Endothelial cell of umbilical vein (primary cell): ENCODE results near the gene AP1B1. TPM values are rescaled to one million over a fixed set of nuclear protein-coding genes. Genes with fewer than 3 reads are reported as not detected.

Experiments
- BruUV-seq: library from RNA; stranded (reverse); fragments of 400-500 nt; replicated peaks from 2 replicates; lab custom pipeline; 2021; lab: Mats Ljungman, UMichigan
- CTCF ChIA-PET: fragments of 300-600, 350-600 bp; sonication (Branson Sonifier 250); formaldehyde crosslinking; loops from one replicate; lab custom pipeline; 2021; ENCODE audit warnings: antibody characterized with exemption, inconsistent platforms; lab: Charles Lee
- POLR2A ChIA-PET: fragments of 300-600, 350-600 bp; sonication (Branson Sonifier 250); formaldehyde crosslinking; loops from one replicate; lab custom pipeline; 2021; ENCODE audit warnings: antibody characterized with exemption, inconsistent platforms; lab: Charles Lee
- DNase-seq: peaks from one replicate; pipeline ENCODE4 v3.0.0-alpha.2; 2011; ENCODE audit warnings: low read depth, low spot score
- FAIRE-seq: peaks from 2 replicates; lab custom pipeline; 2011; peaks lifted over from hg19 to GRCh38; lab: Jason Lieb, UNC
- H2AFZ ChIP-seq: 2 replicates; pipeline ENCODE4 v1.6.0; 2012; ENCODE audit warnings: low read depth, low read length, control low read depth, inconsistent platforms
- H3K27ac ChIP-seq: 2 replicates; pipeline ENCODE4 v1.5.1; 2011; ENCODE audit warnings: low read depth, mild to moderate bottlenecking, control low read depth, low read length, moderate library complexity; ENCODE audit not compliant: insufficient read depth
- H3K27me3 ChIP-seq, 2 experiments: 2 replicates each; pipeline versions ENCODE4 v1.6.0 to v1.6.1; 2011; ENCODE audit warnings: low read length in 2 of 2, mixed read lengths in 1 of 2; ENCODE audit not compliant: control insufficient read depth in 2 of 2, insufficient read depth in 2 of 2
- H3K36me3 ChIP-seq, 2 experiments: 2 replicates in 1 of 2; 3 replicates in 1 of 2; pipeline ENCODE4 v1.5.1; 2011; ENCODE audit warnings: low read length in 2 of 2, mild to moderate bottlenecking in 1 of 2, moderate library complexity in 1 of 2; ENCODE audit not compliant: control insufficient read depth in 2 of 2, insufficient read depth in 2 of 2; ENCODE audit errors: extremely low read depth in 1 of 2
- H3K4me1 ChIP-seq: 3 replicates; pipeline ENCODE4 v1.5.1; 2011; ENCODE audit warnings: mild to moderate bottlenecking, low read length; ENCODE audit not compliant: control insufficient read depth, insufficient read depth; ENCODE audit errors: extremely low read depth
- H3K4me2 ChIP-seq: 2 replicates; pipeline ENCODE4 v1.6.1; 2011; ENCODE audit warnings: low read length, control low read depth, mixed read lengths; ENCODE audit not compliant: insufficient read depth
- H3K4me3 ChIP-seq, 3 experiments: fragments of 200-600 bp in 1 of 3; sonication (generic), shearing (Covaris generic) in 1 of 3; replicated peaks in 1 of 3; 2 replicates each; pipeline ENCODE4 v1.5.1; 2011 to 2016; ENCODE audit warnings: control low read depth in 3 of 3, low read length in 3 of 3, mild to moderate bottlenecking in 2 of 3, inconsistent platforms in 1 of 3, low read depth in 1 of 3, moderate library complexity in 1 of 3; ENCODE audit not compliant: insufficient read depth in 1 of 3
- H3K79me2 ChIP-seq: 2 replicates; pipeline ENCODE4 v1.6.0; 2012; ENCODE audit warnings: low read length, inconsistent platforms; ENCODE audit not compliant: control insufficient read depth, insufficient read depth
- H3K9ac ChIP-seq: replicated peaks from 2 replicates; pipeline ENCODE3; 2011; ENCODE audit warnings: low read length, control low read depth; ENCODE audit not compliant: insufficient read depth; ENCODE audit errors: extremely low read depth
- H3K9me1 ChIP-seq: replicated peaks from 3 replicates; pipeline ENCODE4 v1.6.0; 2011; ENCODE audit warnings: mild to moderate bottlenecking, low read length; ENCODE audit not compliant: control insufficient read depth, insufficient read depth; ENCODE audit errors: extremely low read depth
- H3K9me3 ChIP-seq: replicated peaks from 2 replicates; pipeline ENCODE4 v1.5.1; 2012; ENCODE audit warnings: low read length, inconsistent platforms; ENCODE audit not compliant: control insufficient read depth, insufficient read depth
- H4K20me1 ChIP-seq: replicated peaks from 2 replicates; pipeline ENCODE3; 2011; ENCODE audit warnings: mild to moderate bottlenecking, low read length; ENCODE audit not compliant: control insufficient read depth, insufficient read depth; ENCODE audit errors: extremely low read depth
- EZH2 ChIP-seq: IDR thresholded peaks from 2 replicates; pipeline ENCODE4 v1.6.1; 2012; ENCODE audit warnings: borderline replicate concordance, low read depth, mild to moderate bottlenecking, moderate library complexity, low read length, inconsistent platforms; ENCODE audit not compliant: severe bottlenecking
- FOS ChIP-seq: IDR thresholded peaks from 2 replicates; pipeline ENCODE4 v1.6.1; 2011; ENCODE audit warnings: mild to moderate bottlenecking, low read length, moderate library complexity, borderline replicate concordance; ENCODE audit not compliant: insufficient read depth
- GATA2 ChIP-seq: IDR thresholded peaks from 2 replicates; pipeline ENCODE4 v1.7.0; 2011; ENCODE audit warnings: low read depth, mild to moderate bottlenecking, moderate library complexity, mixed read lengths, low read length; ENCODE audit not compliant: insufficient read length, insufficient read depth
- JUN ChIP-seq: IDR thresholded peaks from 2 replicates; pipeline ENCODE4 v1.6.1; 2011; ENCODE audit warnings: borderline replicate concordance, low read depth; ENCODE audit not compliant: insufficient read length, insufficient read depth
- MYC ChIP-seq: IDR thresholded peaks from one replicate; pipeline ENCODE4 v1.6.1; 2011; ENCODE audit warnings: mild to moderate bottlenecking, low read depth, low read length
- POLR2A ChIP-seq: IDR thresholded peaks from 2 replicates; pipeline ENCODE4 v1.6.1; 2012; ENCODE audit warnings: low read depth, mild to moderate bottlenecking, control low read depth, low read length
- POLR2AphosphoS5 ChIP-seq: IDR thresholded peaks from 2 replicates; pipeline ENCODE4 v1.6.1; 2012; ENCODE audit warnings: low read depth, mild to moderate bottlenecking, control low read depth, low read length, moderate library complexity; ENCODE audit not compliant: insufficient read depth
- dilution Hi-C: fragments of 300-500 bp; cut with MboI; formaldehyde crosslinking; loops from one replicate; pipeline ENCODE4 v1.15.0; 2019; ENCODE audit warnings: low sequenced_read_pairs; ENCODE audit not compliant: extremely low pct_ligation_motif_present
- intact Hi-C: fragments of 100-400 bp; cut with micrococcal nuclease; formaldehyde crosslinking; loops from one replicate; pipeline ENCODE4 v1.10.0; 2022
- polyA plus RNA-seq, 4 experiments: library from polyadenylated mRNA; depleted of rRNA in 3 of 4; stranded (reverse) in 3 of 4; unstranded in 1 of 4; fragments of >200 nt; gene quantifications; 2 replicates each; pipeline versions ENCODE4 v1.2.1 to v1.2.3, GENCODE V29; 2011 to 2012; ENCODE audit warnings: missing spikeins in 1 of 4
- total RNA-seq: library from RNA; stranded (reverse); gene quantifications from 2 replicates; pipeline ENCODE4 v1.2.3, GENCODE V29; 2021
- TF ChIP-seq, protein P1 (sequence below): IDR thresholded peaks from 2 replicates; pipeline ENCODE4 v1.6.1; 2011; ENCODE audit not compliant: insufficient read depth, insufficient read length
- TF ChIP-seq, protein P2 (sequence below), 2 donors: IDR thresholded peaks; 1 replicate in 1 of 2; 2 replicates in 1 of 2; pipeline ENCODE4 v1.5.1; 2011; ENCODE audit warnings: low read length in 2 of 2, mild to moderate bottlenecking in 2 of 2, moderate library complexity in 2 of 2, control low read depth in 1 of 2, inconsistent platforms in 1 of 2, low read depth in 1 of 2; ENCODE audit not compliant: insufficient read depth in 1 of 2; ENCODE audit errors: extremely low read depth in 1 of 2

The AP1B1 gene
- total and polyA plus RNA-seq, 2 donors (not counting 3 experiments of a cell fraction or from before 2014, with no cell fraction given) = 107 to 131 TPM

DNA sequence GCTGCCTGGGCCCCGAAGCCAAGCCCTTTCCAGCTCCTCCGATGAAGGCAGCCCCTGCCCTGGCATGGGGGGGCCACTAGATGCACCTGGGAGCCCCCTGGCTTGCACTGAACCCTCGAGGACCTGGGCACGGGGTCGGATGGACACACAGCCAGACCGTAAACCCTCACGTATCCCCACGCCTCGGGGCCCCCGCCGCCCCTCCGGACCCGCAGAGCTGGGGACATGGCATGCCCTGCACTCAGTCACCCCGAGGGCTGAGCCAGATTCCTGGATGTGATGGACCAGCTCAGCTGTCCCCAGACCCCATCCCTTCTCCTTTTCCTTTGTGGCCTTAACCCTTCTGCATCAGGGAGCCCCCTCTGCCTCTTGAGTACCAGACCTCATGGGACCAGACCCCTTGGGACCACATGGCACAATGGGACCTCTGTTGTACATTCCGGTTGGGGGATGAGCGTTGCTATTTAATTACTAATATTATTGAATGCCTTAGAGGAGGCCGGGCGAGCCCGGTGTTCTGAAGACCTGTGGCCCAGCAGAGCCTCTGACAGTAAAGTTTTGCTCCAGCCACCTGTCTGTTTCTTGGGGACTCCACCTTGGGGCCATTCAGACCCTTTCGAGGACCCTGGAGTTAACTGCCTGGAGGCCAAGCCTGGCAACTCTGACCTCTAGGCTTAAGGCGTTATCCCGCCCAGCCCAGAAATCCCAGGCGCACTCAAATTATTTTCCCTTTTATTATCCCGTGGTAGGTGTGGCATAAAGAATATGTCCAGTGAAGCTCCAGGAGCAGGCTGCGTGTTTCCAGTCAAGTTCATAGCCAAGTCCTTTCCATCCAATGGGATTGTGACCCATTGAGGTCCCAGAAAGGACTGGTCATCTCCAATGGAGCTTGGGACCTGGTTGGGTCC lies 75.9 kb downstream of the AP1B1 start:
- H3K27ac ChIP-seq = no peak overlapping the region
- H3K9me1 ChIP-seq = no peaks in the 10 kb centered on the region
- ChIA-PET CTCF (interaction anchor here (1.2 to 1.9 kb wide), 6 partner anchors 8 to 45 kb away, joined by 4 to 9 read pairs (median 6); no protein-coding TSS in a partner anchor), POLR2A (no interaction called here)
- FAIRE-seq (no peak), DNase-seq (no peak)
- H3K9ac ChIP-seq = no peak overlapping the region
- H3K27me3 ChIP-seq = peaks cover 29% of the 10 kb centered on the region in 2 experiments
- H3K36me3 ChIP-seq = peaks cover 0 to 4% of the 10 kb centered on the region in 2 experiments
- H3K4me2 ChIP-seq = no peak overlapping the region
- peaks cover 6% of the 10 kb centered on the region for H3K79me2 ChIP-seq
- no peak for TF ChIP-seq JUN
- no peak for TF ChIP-seq MYC
- no peak for TF ChIP-seq FOS
- TF ChIP-seq, protein P1, sequence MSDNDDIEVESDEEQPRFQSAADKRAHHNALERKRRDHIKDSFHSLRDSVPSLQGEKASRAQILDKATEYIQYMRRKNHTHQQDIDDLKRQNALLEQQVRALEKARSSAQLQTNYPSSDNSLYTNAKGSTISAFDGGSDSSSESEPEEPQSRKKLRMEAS = no peak
- no peak for TF ChIP-seq EZH2
- TF ChIP-seq POLR2A = no peak
- no peak for TF ChIP-seq POLR2AphosphoS5
- TF ChIP-seq, protein P2, sequence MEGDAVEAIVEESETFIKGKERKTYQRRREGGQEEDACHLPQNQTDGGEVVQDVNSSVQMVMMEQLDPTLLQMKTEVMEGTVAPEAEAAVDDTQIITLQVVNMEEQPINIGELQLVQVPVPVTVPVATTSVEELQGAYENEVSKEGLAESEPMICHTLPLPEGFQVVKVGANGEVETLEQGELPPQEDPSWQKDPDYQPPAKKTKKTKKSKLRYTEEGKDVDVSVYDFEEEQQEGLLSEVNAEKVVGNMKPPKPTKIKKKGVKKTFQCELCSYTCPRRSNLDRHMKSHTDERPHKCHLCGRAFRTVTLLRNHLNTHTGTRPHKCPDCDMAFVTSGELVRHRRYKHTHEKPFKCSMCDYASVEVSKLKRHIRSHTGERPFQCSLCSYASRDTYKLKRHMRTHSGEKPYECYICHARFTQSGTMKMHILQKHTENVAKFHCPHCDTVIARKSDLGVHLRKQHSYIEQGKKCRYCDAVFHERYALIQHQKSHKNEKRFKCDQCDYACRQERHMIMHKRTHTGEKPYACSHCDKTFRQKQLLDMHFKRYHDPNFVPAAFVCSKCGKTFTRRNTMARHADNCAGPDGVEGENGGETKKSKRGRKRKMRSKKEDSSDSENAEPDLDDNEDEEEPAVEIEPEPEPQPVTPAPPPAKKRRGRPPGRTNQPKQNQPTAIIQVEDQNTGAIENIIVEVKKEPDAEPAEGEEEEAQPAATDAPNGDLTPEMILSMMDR (IDR thresholded peaks at IDR 0.05; ENCODE audit: extremely low read depth in 1 of 2, insufficient read depth in 1 of 2, low read depth in 1 of 2, low read length in 2 of 2) = no peak
- no peak for TF ChIP-seq GATA2
- no peak overlapping the region for H2AFZ ChIP-seq
- H3K9me3 ChIP-seq = no peaks in the 10 kb centered on the region
- no peak overlapping the region for H3K4me3 ChIP-seq
- intact Hi-C loops = no loop called here
- dilution Hi-C loops = no loop called here
- no peaks in the 10 kb centered on the region for H4K20me1 ChIP-seq
- peaks cover 39% of the 10 kb centered on the region for H3K4me1 ChIP-seq
- BruUV-seq = TSS peak; percentile 28
